ENCODE data around the gene LILRA2.

The LILRA2 gene

DNA sequence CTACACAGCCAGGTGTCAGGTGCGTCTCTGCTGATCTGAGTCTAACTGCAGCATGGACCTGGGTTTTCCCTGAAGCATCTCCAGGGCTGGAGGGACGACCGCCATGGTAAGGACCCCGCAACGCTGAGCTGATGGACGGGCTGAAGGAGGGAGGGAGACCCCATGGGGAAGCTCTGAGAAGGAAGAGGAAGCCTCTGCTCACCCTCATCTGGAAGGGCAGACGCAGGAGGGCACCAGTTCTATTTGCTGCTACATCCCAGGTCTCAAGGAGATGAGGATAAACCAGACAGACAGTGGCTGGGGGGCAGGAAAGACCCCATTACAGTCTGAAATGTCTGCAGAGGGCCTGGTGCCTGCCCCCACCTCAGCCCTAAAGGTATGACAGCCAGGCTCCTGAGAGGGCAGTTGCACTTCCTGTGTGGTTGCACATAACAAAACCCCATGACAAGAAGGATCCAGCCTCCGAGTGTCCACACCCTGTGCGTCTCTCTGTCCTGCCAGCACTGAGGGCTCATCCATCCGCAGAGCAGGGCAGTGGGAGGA, at the start of gene LILRA2:
LILRA2 (plus strand) TSS at position 461 of the 543 bp plus-strand sequence. CDS start 89 bp downstream, outside the sequence.
- DNase-seq: peak; percentile 76

GRCh38 chr19:54525636-54526035, 48.0 kb upstream of the LILRA2 start:
- no peak for DNase-seq

GRCh38 chr19:54526972-54527371, 46.6 kb upstream of the LILRA2 start:
- DNase-seq: no peak

- DNase-seq: no peak
Measured at GRCh38 chr19:54530866-54531265, 42.7 kb upstream of the LILRA2 start.

GRCh38 chr19:54532528-54532927, 41.1 kb upstream of the LILRA2 start:
- DNase-seq: peak; percentile 60

DNA sequence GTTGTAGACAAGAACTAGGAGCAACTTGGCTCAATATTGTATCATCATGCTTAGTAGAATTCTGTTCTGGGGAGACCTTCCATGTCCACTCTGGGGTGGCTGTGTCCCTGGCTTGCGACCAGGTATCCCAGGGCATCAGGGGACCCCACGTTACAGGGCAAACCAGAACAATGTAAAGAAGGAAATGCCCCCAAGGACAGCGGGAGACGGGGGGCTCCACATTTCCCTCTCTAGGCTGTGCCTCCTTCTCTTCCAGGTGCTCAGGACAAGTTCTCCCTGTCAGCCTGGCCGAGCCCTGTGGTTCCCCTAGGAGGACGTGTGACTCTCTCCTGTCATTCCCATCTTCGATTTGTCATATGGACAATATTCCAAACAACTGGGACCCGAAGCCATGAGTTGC, 40.1 kb upstream of the LILRA2 start:
- no peak for DNase-seq

DNA sequence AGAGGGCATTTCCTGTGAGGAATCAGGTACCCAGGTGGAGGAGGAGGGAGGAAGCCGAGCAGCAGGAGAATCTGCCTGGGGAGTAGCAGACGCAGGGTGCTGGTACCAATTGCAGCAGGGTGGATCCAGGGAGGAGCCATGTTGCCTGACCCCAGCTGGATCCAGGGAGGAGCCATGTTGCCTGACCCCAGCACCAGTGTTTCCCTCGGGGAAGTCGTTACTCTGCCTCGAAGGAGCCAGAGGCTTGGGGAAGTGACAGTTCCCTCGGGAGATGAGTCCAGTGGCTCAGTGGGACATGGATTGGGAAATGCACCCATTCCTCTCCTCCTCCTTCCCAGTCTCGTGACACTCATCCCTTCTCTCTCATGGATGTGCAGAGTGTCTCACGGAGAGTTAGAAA, 39.4 kb upstream of the LILRA2 start:
- DNase-seq: no peak

DNA sequence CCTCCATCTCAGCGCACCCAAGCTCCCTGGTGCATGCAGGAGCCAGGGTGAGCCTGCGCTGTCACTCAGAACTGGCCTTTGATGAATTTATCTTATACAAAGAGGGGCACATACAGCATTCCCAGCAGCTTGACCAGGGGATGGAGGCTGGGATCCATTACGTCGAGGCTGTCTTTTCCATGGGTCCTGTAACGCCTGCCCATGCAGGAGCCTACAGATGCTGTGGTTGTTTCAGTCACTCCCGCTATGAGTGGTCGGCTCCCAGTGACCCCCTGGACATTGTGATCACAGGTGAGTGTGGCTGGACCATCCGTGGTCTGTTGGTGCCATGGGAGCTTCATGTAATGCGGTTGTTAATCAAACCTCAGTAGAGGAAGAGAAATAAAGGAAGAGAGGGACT, 38.0 kb upstream of the LILRA2 start:
- DNase-seq: no peak

DNA sequence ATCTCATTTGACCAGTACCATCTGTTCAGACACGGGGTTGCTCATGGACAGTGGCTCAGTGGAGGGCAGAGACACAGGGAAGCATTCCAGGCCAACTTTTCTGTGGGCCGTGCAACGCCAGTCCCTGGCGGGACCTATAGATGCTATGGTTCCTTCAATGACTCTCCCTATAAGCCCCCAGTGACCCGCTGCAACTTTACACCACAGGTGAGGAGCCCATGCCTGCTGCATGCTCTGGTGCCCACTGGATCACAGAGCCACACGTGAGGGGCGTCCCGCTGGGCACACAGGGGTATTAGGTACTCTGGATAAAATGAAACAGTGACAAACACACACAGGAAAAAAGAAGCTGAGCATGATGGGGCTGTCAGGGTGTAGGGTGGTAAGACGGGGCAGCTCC, 36.6 kb upstream of the LILRA2 start:
- DNase-seq: no peak

- DNase-seq: no peak
Measured at GRCh38 chr19:54541712-54542111, 31.9 kb upstream of the LILRA2 start.

DNA sequence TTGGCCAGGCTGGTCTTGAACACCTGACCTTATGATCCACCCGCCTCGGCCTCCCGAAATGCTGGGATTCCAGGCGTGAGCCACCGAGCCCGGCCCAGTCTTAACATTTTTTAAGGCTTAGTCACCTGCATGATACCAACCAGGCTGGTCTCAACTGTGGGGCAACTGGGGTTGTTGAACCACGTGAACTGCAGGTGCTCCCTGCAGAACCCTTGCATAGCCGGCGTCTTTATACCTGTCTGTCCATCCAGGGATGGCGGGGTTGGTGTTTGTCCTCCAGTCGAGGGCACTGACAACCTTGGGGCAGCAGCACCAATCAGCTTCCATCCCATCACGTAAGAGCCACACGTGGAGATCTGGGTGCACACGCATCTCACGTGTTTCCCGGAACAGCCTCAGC, 24.8 kb upstream of the LILRA2 start:
- no peak for DNase-seq

DNA sequence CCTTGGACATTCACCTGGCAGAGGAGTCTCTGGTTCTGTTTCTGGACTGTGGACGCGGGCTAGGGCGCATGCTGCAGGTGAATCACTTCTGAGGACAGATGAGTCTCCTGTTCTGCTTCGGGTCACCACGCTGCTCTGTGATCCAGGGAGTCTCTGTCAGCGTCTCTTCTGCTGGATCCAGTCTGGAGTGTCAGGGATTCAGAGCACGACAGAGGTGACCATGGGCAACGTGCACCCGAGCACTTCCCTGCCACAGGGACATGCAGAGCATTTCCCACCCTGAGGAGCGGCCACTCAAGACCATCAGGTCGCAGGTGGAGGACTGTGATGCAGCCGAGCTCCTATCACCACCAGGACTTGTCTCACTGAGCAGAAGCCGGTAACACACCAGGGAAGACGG, 24.4 kb upstream of the LILRA2 start:
- DNase-seq: no peak

GRCh38 chr19:54551293-54551692, 22.3 kb upstream of the LILRA2 start:
- DNase-seq: no peak

DNA sequence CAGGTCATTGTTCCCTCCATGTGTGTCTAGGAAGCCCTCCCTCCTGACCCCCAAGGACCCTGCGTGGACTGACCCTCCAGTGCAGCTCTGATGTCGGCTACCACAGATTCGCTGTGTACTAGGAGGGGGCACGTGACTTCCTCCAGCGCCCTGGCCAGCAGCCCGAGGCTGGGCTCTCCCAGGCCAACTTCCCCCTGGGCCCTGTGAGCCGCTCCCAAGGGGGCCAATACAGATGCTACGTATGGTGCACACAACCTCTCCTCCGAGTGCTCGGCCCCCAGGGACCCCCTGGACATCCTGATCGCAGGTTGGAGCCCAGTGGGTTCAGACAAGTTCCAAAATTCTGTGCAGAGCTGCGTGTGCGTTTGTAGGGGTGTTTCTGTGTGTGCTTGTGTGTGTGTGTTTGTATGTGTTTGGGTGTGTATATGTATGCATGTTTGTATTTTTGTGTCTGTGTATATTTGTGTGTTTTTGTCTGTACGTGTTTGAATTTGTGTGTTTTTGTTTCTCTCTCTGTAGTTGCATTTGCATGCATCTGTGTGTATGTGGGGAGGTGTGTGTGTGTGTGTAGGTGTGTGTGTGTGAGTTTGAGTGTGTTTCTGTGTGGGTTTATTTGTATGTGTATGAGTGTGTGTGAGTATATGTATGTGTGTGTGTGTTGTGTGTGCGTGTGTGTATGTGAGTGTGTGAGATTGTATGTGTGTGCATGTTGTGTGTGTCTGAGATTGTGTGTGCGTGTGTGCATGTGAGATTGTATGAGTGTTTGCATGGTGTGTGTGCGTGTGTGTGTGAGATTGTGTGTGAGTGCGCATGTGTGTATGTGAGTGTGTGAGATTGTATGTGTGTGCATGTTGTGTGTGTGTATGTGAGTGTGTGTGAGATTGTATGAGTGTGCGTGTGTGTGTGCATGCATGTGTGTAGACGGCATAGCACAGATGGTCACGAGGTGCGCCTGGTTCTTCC, 21.4 kb upstream of the LILRA2 start:
- peak; percentile 31 for DNase-seq

GRCh38 chr19:54552913-54553310, 20.7 kb upstream of the LILRA2 start:
- no peak for DNase-seq

DNA sequence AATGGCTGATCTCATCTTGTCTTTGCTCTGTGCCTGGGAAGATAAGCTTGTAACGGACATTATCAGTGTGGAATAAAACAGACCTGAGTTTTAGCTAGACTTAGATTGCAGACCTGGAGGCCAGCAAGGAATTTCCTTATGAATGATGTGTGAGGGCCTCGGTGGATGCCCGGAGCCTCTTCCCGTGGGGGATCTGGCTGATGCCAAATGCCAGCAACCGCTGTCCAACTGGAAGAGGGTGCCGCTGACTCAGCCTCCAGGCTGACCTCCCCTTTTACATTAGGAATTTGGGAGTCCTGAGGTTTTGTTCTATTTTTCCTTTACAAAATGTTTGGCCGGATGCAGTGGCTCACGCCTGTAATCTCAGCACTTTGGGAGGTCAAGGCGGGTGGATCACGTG, 19.6 kb upstream of the LILRA2 start:
- no peak for DNase-seq

DNA sequence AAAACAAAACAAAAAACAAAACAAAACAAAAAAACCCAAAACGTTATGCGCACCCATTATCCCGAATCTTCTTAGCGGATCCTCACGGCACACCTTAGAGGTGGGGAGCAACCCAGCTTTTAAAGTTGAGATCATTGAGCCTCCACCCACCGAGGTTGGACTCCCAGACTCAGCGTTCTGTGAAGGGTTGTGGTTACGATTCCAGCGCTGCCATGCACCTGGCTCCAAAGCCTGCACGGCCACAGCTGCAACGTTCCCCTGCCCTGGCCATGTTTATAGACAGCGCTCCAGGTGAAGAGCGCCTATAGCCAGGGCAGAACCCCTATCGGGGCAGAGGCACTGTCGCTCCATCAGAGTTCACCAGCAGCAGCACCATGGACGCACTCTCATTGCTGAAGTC, 18.7 kb upstream of the LILRA2 start:
- no peak for DNase-seq

- DNase-seq: no peak
Measured at GRCh38 chr19:54556194-54556593, 17.4 kb upstream of the LILRA2 start.

DNA sequence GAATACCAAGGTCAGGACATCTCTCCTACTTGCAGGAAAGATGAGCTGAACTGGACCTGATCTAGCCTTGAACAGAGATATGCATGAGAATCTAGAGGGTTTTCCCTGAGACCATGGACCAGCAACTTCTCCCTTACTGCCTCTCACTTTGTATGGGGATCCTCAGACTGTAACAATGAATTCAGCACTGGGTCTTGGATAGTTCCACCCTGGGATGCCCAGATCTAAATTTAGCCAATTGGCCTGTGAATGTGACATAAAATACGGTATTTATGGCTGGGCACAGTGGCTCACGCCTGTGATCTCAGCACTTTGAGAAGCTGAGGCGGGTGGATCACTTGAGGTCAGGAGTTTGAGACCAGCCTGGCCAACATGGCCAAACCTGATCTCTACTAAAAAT, 15.3 kb upstream of the LILRA2 start:
- DNase-seq: no peak

GRCh38 chr19:54560881-54561385, 12.7 kb upstream of the LILRA2 start:
- DNase-seq: no peak

GRCh38 chr19:54561840-54562239, 11.8 kb upstream of the LILRA2 start:
- peak; percentile 34 for DNase-seq

DNA sequence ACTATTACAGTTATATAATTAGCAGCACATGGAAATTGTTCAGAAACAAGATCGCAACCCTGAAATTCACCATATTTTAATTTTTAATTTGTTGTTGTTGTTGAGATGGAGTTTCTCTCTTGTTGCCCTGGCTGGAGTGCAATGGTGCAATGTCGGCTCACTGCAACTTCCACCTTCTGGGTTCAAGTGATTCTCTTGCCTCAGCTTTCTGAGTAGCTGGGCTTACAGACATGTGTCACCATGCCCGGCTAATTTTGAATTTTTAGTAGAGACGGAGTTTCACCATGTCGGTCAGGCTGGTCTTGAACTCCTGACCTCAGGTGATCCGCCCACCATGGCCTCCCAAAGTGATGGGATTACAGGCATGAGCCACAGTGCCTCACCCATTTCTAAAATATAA, 10.4 kb upstream of the LILRA2 start:
- DNase-seq: peak; percentile 57

DNA sequence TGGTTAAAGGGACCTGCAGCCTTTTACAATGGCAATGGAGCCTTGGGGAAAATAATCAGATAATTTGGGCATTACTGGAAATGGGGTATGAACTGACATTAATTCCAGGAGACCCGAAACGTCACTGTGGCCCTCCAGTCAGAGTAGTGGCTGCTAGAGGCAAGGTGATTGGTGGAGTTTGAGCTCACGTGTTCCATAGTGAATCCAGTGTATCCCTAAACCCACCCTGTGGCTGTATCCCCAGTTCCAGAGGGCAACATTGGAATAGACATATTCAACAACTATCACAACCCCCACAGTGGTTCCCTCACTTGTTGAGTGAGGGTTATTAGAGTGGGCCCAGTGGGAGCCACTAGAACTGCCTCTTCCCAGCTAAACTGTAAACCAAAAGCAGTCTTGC, 3.3 kb upstream of the LILRA2 start:
- no peak for DNase-seq

Measured in inflammatory macrophage treated with lipopolysaccharide for 4 hours (primary cell).